ENCODE measurements around the gene DENND1C. TPM values are rescaled to one million over a fixed set of nuclear protein-coding genes. Genes with fewer than 3 reads are reported as not detected.

The DENND1C gene
- total RNA-seq, 1 donor from 2014 or later, result 15.1 TPM

DNA sequence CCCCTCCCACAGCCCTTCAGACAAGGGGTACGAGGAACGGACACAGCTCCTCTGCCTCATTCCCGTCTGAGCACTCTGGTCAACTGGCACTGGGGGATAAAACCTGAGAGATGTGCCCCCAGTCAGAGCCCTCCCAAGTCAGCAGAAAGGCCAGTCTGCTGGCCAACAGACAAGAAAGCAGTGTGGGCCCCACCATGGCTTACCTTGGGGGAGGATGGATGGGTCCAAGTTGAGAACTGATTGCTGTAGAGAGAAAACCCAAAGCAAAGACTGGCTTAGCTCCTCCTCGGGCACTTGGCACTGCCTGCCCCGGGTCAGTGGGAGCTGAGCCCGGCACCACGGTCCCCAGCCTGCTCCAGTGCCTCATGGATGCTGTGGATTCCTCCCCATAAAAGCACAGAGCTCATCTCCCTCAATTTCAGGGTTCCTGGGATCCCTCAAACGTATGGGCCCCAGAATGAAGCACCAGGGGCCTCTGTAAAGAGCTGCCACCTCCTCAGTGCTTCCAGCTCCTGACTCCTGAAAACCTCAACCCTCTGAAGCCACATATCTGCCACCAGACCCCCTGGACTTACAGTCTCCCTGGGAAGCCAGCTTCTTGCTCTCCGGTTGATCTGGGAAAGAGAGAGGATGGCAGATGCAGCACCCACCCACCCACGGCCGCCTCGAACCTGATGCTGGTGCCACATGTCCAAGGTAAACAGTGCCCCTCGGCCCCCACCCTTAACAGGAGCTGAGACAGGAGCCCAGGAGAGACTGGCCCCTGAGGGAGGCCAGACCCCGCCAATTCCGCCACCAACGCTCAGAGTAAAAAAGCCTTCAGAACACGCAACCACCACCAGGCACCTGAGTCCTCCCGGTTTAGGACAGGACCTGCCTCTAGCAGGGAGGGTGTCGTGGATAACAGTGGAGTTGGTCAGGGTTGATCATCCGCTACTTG lies 60.2 kb downstream of the DENND1C start:
- H3K36me3 ChIP-seq, result peaks cover 58% of the 10 kb centered on the region
- peaks cover 20% of the 10 kb centered on the region for H3K4me1 ChIP-seq
- H3K4me3 ChIP-seq, result no peak overlapping the region
- no peaks in the 10 kb centered on the region for H3K9me3 ChIP-seq
- TF ChIP-seq, protein P1, sequence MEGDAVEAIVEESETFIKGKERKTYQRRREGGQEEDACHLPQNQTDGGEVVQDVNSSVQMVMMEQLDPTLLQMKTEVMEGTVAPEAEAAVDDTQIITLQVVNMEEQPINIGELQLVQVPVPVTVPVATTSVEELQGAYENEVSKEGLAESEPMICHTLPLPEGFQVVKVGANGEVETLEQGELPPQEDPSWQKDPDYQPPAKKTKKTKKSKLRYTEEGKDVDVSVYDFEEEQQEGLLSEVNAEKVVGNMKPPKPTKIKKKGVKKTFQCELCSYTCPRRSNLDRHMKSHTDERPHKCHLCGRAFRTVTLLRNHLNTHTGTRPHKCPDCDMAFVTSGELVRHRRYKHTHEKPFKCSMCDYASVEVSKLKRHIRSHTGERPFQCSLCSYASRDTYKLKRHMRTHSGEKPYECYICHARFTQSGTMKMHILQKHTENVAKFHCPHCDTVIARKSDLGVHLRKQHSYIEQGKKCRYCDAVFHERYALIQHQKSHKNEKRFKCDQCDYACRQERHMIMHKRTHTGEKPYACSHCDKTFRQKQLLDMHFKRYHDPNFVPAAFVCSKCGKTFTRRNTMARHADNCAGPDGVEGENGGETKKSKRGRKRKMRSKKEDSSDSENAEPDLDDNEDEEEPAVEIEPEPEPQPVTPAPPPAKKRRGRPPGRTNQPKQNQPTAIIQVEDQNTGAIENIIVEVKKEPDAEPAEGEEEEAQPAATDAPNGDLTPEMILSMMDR (IDR thresholded peaks at IDR 0.05), result no peak
- no peaks in the 10 kb centered on the region for H3K27me3 ChIP-seq (ENCODE audit: low read depth)
- no peak for ATAC-seq
- intact Hi-C loops (cut with DNase I), result no loop called here
- DNase-seq, result no peak
- H3K27ac ChIP-seq, result no peak overlapping the region

DNA sequence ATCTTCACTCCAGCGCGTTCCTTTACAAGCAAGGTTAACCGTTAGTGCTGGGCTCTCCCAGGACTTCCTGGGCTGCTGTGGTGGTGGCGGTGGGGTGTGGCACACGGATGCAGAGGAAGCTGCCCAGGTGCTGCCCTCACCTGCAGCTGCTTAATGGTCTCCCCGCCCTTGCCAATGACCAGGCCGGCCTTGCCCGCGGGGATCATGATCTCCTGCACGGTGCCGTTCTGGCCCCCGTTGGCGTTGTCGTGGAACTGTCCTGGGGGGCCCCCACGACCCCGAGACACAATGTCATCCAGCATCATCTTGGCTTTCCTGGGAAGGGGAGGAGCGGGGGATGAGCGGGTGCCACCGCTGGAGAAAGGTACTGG lies 63.0 kb downstream of the DENND1C start:
- Histone ChIP-seq H3K4me1 (peaks cover 17% of the 10 kb centered on the region), H3K36me3 (peaks cover 86% of the 10 kb centered on the region), H3K9me3 (no peaks in the 10 kb centered on the region), H3K27ac (no peak overlapping the region), H3K4me3 (no peak overlapping the region), H3K27me3 (ENCODE audit: low read depth) (no peaks in the 10 kb centered on the region)
- DNase-seq (no peak), ATAC-seq (no peak)
- intact Hi-C loops (cut with DNase I), result no loop called here
- TF ChIP-seq, protein P1 (IDR thresholded peaks at IDR 0.05), result no peak

DNA sequence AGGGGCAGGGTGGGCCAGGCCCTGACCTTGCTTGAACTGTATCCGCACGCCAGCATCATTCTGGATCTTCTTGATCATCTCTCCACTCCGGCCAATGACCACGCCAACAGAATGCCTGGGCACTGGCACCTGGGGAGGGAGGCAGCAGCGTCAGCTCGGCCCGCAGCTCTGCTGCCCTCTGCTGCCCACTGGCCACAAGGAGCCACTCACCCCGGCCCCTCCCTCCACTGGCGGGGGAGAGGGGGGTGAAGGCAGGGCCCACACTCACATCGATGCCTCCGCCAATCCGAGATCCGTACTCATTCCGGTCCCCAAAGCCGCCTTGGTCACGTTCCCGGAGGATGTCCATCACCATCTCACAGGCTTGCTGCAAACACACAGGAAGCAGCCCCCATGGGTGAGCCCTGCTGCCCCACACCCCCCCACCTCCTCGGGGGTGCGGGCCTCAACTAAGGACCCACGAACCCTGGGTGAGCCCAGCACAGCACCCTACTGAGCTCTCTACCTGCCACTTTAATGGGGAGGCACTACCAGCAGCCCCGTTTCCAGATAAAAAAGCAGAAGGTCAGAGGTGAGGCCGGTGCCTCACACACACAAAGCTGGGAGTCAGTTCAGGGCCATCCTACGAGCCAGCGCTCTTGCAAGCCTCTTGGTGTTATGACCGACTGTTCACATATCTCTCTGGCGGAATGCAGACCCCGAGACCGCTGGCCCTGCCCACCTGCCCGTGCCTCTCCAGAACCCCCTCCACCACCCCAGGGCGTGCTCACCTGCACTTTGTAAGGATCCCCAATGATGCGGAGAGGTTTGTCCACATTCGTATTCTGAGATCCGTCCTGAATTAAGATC lies 63.6 kb downstream of the DENND1C start:
- TF ChIP-seq, protein P1 (IDR thresholded peaks at IDR 0.05), result peak; percentile 21
- Histone ChIP-seq H3K36me3 (peaks cover 92% of the 10 kb centered on the region), H3K4me3 (no peak overlapping the region), H3K9me3 (no peaks in the 10 kb centered on the region), H3K4me1 (peaks cover 11% of the 10 kb centered on the region), H3K27me3 (ENCODE audit: low read depth) (no peaks in the 10 kb centered on the region), H3K27ac (no peak overlapping the region)
- DNase-seq, result no peak
- ATAC-seq, result peak; percentile 37 to 48
- intact Hi-C loops (cut with DNase I), result no loop called here

Other genes with a start within 250 kb of the DENND1C start
- gene MLLT1, start 201.8 kb downstream of the DENND1C start, total RNA-seq, result 61.9 TPM
- gene ACER1, start 148.2 kb downstream of the DENND1C start, total RNA-seq, result not detected
- gene CLPP, start 120.3 kb downstream of the DENND1C start, total RNA-seq, result 48.7 TPM
- 61.5 TPM for gene ALKBH7, start 109.0 kb downstream of the DENND1C start, total RNA-seq
- 2.2 TPM for gene PSPN, start 105.9 kb downstream of the DENND1C start, total RNA-seq
- gene GTF2F1, start 88.6 kb downstream of the DENND1C start, total RNA-seq, result 49.4 TPM
- 173 TPM for gene KHSRP, start 57.0 kb downstream of the DENND1C start, total RNA-seq
- not detected for gene SLC25A41, start 48.0 kb downstream of the DENND1C start, total RNA-seq
- gene SLC25A23, start 22.0 kb downstream of the DENND1C start, total RNA-seq, result 44.9 TPM
- gene CRB3, start 17.5 kb downstream of the DENND1C start, total RNA-seq, result 36.3 TPM
- 1.2 TPM for gene TUBB4A, start 20.5 kb upstream of the DENND1C start, total RNA-seq
- gene TNFSF9, start 49.2 kb upstream of the DENND1C start, total RNA-seq, result 4.1 TPM
- gene CD70, start 109.4 kb upstream of the DENND1C start, total RNA-seq, result 2.6 TPM
- 3.3 TPM for gene TNFSF14, start 188.4 kb upstream of the DENND1C start, total RNA-seq
- 1,321 TPM for gene C3, start 238.9 kb upstream of the DENND1C start, total RNA-seq